ENCODE results near the gene SSPN.

DNA sequence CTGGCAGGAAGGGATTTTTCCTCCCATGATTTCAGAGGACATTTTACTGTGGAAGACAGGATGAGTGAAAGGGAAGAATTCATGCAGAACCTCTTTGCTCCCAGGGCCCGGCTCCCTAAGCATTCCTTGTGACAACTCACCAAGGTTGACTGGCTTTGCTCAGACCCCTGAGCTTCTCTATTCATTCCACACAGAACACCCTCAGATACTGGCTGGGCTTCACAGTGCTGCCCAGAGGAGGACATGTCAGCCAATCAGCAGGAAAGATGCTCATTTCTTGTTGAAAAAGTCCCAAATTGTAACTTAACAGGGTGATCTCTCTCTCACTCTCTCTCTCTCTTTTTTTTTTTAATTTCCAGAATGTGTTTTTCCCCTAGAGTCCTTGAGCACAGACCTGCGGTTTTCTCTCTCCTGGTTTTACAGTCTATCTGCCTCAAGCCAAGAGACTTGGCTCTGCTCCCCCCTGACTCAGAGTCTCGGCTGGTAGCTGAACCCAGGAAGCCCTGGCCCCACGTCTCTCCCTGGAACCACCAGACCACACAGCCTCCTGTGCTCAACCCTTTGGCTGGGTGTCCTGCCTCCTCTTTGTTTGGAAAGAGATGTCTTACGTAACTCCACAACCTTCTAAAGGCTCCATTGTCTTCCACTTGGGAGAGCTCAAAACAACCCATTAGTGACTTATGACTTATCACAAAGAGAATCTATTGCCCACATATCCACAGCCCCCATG lies 43.9 kb downstream of the SSPN start:
- TF ChIP-seq EZH2 (IDR thresholded peaks at IDR 0.05), result no peak
- TF ChIP-seq, protein P1, sequence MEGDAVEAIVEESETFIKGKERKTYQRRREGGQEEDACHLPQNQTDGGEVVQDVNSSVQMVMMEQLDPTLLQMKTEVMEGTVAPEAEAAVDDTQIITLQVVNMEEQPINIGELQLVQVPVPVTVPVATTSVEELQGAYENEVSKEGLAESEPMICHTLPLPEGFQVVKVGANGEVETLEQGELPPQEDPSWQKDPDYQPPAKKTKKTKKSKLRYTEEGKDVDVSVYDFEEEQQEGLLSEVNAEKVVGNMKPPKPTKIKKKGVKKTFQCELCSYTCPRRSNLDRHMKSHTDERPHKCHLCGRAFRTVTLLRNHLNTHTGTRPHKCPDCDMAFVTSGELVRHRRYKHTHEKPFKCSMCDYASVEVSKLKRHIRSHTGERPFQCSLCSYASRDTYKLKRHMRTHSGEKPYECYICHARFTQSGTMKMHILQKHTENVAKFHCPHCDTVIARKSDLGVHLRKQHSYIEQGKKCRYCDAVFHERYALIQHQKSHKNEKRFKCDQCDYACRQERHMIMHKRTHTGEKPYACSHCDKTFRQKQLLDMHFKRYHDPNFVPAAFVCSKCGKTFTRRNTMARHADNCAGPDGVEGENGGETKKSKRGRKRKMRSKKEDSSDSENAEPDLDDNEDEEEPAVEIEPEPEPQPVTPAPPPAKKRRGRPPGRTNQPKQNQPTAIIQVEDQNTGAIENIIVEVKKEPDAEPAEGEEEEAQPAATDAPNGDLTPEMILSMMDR (IDR thresholded peaks at IDR 0.05), result no peak
